Bone marrow (tissue), 2 donors: ENCODE measurements around the gene EPB41L4A.
"Not testable (repeated sequence)": the region's sequence is repeated elsewhere in the genome, so short reads cannot be mapped to it uniquely, and the experiment has no call there.

Experiments
- DNase-seq, 2 donors: peaks; one replicate each; lab custom pipeline; 2025; lab: John Stamatoyannopoulos, UW

Gene EPB41L4A

GRCh38 chr5:112419164-112419985 lies at the start of gene EPB41L4A:
Gene EPB41L4A, minus strand, starts transcription at chr5:112419277. Its CDS starts 238 bp downstream, at chr5:112419039.
- peak in 1 of 2 donors; percentile 10 for DNase-seq

- no peak for DNase-seq
Observed at GRCh38 chr5:112467485-112467884, 48.4 kb upstream of the EPB41L4A start.

- not testable (repeated sequence) for DNase-seq
Observed at GRCh38 chr5:112466261-112466660, 47.2 kb upstream of the EPB41L4A start.

- DNase-seq, result not testable (repeated sequence)
Observed at GRCh38 chr5:112447187-112447760, 28.2 kb upstream of the EPB41L4A start.

- no peak for DNase-seq
Observed at GRCh38 chr5:112445626-112446350, 26.7 kb upstream of the EPB41L4A start.

- DNase-seq, result not testable (repeated sequence)
Observed at GRCh38 chr5:112443932-112444331, 24.9 kb upstream of the EPB41L4A start.

- no peak for DNase-seq
Observed at GRCh38 chr5:112440031-112440430, 21.0 kb upstream of the EPB41L4A start.

- no peak for DNase-seq
Observed at GRCh38 chr5:112436144-112436543, 17.1 kb upstream of the EPB41L4A start.

- DNase-seq, result no peak
Observed at GRCh38 chr5:112434641-112435040, 15.6 kb upstream of the EPB41L4A start.

GRCh38 chr5:112426202-112426601 lies 7.1 kb upstream of the EPB41L4A start:
- not testable (repeated sequence) for DNase-seq

GRCh38 chr5:112419986-112420864 lies 1.1 kb upstream of the EPB41L4A start:
- peak in 1 of 2 donors; percentile 20 for DNase-seq

GRCh38 chr5:112418659-112419163 lies 366 bp downstream of the EPB41L4A start:
- peak in 1 of 2 donors; percentile 7 for DNase-seq

- no peak for DNase-seq
Observed at GRCh38 chr5:112417931-112418658, 982 bp downstream of the EPB41L4A start.

- no peak for DNase-seq
Observed at GRCh38 chr5:112415552-112415951, 3.5 kb downstream of the EPB41L4A start.

GRCh38 chr5:112413611-112414010 lies 5.5 kb downstream of the EPB41L4A start:
- no peak for DNase-seq

- no peak for DNase-seq
Observed at GRCh38 chr5:112412346-112412745, 6.7 kb downstream of the EPB41L4A start.

GRCh38 chr5:112411903-112412302 lies 7.2 kb downstream of the EPB41L4A start:
- DNase-seq, result no peak

GRCh38 chr5:112407666-112408065 lies 11.4 kb downstream of the EPB41L4A start:
- DNase-seq, result no peak

GRCh38 chr5:112407240-112407639 lies 11.8 kb downstream of the EPB41L4A start:
- DNase-seq, result no peak

GRCh38 chr5:112403069-112403468 lies 16.0 kb downstream of the EPB41L4A start:
- DNase-seq, result no peak

GRCh38 chr5:112401924-112402323 lies 17.2 kb downstream of the EPB41L4A start:
- DNase-seq, result no peak
